GM21737 (cell line): ENCODE measurements around the gene FAM170B.
A peak's percentile ranks its signal among the peaks of the same experiment; 100 is the strongest.

Experiments used
- ATAC-seq: cut with Tn5 transposase; IDR thresholded peaks from one replicate; pipeline ENCODE4 v1.9.1; 2021; ENCODE audit warnings: mild to moderate bottlenecking, moderate library complexity; ENCODE audit not compliant: unreplicated experiment

The FAM170B gene

DNA sequence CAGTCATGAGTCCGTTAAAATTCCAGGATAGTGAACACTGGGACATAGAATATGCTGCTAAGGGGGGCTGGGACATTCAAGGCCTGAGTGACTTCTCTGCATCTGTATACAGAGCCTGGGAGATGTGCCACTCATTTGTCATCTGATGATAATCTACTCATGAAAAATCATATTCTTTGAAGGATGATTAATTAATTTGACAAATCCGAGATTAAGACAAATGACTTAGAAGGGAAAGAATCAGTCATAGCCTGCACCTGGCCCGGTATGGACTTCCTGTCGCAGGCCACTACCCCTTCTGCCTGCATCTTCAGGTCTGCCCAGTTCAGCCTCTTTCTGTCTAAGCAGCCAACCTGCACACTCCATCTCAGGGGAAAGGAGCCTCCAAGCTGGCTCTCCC is 18.8 kb upstream of the FAM170B start:
- no peak for ATAC-seq

DNA sequence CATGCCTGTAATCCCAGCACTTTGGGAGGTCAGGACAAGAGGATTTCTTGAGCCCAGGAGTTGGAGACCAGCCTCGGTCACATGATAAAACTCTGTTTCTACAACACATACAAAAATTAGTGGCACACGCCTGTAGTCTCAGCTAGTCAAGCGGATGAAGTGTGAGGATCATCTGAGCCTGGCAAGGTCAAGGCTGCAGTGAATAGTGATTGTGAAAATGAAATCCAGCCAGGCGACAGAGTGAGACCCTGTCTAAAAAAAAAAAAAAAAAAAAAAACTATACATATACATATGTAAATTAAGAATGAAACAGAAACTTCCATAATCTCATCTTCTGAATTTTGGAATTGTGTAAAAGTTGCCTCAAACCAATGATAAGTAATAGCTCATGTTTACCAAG is 18.2 kb upstream of the FAM170B start:
- ATAC-seq, result no peak

DNA sequence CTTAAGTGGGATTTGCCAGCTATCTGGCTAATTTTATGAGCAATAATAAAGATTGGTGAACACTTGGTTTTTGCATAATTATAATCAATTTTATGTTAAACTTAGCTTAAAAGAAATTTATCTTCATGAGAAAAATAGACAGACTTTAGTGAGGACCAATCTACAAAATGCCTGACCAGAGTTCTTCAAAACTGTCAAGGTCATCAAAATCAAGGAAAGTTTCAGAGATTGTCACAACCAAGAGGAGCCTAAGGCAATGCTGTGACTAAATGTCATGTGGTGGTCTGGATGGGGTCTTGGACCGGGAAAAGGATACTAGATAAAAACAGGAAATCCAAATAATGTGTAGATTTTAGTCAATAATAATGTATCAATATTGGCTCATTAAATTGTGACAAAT is 17.7 kb upstream of the FAM170B start:
- no peak for ATAC-seq

DNA sequence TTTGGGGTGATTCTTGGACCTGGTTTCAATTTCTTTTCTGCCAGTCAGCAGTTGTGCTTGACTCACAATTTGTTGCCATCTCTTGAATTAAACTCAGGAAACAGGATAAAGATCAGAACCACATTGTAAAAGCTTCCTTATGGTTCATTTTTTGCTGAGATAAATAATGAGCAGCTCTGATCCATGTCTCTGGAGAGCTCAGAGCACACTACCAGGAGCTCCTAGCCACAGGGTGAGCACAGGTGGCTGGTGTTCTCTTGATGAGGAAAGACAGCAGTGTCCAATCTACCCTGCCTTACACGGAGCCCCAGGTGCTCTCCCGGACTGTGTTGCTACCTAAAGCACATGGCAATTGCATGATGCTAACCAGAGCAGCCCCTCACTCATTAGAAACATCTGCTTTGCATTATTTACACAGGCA is 17.2 kb upstream of the FAM170B start:
- ATAC-seq, result no peak

DNA sequence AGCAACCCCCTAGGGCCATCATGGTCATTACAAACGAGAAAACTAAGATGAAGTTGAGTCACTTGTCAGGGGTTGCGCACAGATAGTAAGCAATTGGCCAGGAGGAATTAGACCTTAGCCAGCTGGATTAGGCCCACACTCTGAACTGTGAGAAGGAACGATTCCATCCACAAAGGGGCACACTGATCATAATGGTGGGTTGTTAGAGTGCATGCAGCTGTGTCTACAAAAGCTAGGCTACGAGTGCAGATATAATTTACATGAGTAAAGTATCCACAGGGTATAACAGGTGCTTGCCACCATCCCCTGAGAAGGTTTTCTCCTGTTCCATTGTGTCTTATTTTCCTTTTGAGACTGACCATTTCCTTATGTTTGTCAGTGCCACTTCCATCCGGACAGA is 16.6 kb upstream of the FAM170B start:
- no peak for ATAC-seq

DNA sequence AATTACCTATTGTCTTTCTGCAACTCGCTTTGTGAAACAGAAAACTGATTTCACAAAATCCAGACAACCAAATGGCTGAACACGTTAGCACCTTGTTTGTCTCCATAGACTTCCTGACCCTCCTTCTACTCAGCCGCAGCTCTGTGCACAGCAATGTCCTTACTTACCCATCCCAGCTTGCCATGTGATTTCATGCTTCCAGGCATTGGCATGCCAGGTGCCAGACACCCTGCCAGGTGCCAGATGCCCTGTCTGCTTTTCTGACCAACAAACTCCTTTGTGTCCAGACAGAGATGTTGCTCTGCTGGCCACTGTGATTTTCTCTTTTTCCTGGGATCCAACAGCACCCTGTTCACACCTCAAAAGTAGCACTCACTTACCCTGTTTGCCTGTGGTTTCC is 16.1 kb upstream of the FAM170B start:
- ATAC-seq, result no peak

DNA sequence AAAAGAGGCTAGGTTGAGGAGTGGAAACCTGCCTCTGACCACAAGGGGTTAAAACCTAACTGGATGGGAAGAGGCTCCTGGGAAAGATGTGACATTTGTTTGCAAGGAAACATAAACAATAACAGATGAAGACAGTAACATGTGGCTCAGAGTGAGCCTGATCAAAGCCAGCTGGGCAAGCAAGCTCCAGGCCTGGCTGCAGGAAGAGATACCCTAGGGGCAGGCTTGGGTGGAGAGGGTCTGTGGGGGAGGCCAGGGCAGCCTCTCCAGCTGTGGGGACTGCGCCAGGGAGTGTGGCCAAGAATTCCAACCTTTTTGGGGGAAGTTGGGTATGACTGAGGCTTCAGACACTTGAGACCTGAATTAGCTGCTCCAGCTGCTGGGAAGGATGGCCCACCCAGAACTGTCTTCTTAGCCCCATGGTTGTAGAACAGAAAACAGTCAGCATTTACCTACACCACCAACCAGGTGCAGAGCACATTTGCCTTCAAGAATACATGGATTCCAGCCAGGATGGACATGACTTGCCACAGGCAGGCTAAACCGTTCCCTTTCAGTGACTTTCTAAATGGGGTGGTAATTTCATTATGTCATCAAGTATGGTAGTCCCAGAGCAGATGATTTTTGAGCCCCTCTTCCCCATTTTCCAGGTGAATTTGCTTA is 10.4 kb upstream of the FAM170B start:
- no peak for ATAC-seq

DNA sequence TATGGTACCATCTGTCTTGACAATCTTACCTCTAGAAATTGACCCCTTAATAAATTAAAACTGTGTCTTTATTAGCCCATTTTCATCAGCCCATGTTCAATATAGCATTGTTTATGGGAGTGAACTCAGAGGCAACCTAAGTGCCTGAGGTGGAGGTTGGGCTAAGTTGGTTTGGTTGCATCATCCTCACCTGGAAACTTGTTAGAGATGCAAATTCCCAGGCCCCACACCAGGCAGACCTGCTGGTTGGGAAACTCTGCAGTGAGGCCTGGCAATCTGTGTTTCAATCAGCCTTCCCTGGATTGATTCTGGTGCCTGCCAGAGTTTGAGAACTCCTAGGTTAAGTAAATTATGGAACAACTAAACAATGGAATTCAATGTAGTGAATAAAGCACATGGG is 9.4 kb upstream of the FAM170B start:
- ATAC-seq, result no peak

DNA sequence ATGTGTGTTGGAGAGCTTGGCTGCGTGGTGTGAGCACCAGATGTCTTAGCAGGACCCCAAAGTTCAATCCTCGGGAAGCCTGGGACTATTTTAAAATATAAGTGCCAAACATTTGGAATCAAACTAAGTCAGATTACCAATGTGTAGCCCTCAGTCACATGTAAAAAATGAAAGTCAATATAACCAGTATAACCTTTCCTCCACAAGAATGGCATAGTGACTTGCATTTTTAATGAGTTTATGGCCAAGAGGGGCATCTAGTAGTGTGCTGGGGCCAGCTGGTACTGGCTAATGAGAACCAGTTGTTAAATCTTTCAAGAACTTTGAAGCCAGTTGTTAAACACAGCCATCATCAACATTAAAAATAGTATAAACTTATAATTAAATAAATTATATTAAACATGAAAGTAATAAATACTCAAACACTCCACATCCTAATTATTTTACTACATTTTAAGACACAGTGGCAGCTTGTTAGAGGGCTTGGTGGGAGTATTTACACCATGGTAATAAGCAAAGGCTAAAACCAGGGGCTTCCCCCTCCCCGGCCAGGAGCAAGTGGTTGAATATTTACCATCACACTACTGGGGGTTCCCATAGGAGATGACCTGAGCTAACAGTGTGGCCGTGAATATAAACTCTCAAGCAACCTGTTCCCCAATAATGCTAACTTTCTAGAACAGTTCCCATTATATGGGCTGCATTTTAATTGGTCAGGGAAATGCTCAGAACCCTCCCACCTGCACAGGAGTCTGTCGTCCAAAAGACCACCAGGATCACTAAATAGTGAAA is 7.9 kb upstream of the FAM170B start:
- peak; percentile 73 for ATAC-seq

DNA sequence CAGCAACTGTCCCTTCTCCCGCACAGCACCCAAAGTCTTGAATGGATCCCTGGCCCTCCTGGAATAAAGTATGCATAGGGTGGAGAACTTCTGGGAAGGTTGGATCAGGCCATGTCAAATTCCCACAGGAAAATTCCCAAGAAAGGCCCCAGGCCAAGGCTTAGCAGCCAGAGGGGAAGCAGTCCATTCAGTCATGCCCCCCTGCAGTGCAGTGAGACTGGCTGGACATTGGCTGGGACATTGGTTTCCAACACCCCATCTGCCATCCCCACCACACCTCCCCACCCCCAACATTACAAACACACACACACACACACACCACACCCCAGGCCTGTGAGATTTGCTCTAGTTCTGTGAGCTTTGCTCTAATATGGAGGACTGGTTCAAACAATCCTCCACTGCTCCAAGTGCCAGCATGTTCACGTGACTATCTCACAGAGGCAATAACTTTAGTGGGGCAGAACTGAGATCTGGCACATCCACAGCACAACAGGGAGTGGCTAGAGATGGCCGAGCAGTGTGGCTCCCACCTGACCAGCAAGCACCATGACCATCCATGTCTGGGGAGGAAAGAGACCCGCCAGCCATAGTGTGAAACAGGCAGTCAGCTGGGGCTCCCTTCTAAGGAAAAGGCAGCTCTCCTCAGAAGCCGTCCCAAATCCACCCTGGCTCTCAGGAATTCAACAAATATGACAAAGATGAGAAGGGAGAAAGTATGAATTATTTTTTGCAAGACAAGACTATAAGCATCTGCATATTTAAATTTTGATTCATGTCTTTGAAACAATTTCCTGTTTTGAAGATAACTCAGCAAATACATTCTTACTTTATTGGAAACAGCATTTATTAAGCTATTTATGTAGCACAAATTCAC is 6.7 kb upstream of the FAM170B start:
- ATAC-seq, result no peak

DNA sequence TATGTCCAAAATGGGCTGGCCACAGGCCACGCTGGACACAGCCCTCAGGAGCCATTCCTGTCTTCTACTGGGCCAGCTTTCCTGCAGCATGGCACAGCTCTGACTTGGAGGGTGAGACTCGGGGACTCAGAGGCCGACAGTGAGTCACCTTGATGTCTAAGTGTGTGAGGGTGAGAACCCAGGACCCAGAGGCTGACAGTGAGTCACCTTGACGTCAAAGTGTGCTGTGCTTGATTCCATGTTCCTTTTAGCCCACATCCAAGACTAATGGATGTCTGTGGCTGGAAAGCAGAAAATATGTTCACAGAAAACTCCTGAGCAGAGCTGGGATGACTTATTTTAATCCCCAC is 6.0 kb upstream of the FAM170B start:
- no peak for ATAC-seq

DNA sequence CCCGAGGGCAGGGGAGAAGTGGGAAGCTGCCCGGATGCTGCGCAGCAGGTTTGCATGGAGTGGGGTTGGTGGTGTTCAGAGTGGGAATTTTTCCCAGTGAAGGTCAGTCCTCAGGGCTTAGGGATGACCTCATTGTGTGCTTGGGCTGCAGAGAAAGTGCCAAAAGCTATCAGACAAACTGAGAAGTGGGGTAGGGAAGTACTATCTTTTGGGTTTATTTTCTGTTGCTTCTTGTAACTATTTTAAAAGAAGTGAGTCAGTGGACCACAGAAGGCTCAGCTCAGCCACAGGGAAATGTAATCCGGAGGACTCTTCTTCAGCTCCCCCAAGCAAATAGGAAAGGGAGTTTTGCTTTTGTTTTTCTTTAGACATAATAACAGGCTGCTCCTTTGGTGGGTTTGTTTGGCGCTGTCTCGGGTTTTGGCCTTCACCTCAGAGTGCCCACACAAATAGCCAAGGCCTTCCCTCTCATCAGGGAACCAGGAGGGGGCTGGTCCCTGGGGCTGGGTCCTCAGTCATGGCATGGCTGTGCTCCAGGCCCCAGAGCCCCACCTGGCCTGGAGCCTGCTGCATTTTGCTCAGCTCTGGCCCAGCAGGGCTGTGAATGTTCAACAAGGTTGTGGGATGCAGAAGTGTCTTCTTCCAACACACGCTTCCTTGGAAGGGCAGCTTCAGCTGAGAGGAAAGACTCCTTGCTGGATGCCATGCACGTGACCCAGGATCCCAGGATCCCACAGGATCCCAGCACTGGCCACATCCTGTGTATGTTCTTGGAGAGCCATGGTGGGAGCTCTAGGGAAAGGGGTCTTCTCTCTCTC is 5.4 kb upstream of the FAM170B start:
- no peak for ATAC-seq

DNA sequence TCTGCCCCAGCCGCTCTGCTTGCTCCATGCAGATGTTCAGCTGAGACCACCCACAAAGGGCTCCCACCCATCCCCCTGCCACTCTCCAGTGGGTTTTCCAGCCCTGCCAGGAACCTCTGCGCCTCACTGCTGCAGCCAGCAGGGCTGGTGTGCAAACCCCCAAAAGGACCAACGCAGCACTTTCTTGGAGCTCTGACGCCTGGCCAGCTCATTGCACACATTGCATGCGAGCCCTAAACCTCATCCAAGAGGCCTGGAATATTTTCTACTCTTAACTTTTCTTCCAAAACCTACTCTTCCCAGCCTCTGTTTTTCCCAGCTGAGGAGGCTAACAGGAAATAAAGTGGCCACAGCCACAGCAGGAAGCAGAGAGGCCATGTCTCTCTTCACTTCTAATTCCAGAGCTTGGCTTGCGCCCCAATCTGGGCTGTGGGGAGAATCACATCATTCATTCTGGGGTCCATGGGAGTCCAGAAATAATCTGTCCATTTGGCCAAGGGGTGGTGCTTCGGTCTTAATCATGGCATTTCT is 4.6 kb upstream of the FAM170B start:
- ATAC-seq, result no peak

DNA sequence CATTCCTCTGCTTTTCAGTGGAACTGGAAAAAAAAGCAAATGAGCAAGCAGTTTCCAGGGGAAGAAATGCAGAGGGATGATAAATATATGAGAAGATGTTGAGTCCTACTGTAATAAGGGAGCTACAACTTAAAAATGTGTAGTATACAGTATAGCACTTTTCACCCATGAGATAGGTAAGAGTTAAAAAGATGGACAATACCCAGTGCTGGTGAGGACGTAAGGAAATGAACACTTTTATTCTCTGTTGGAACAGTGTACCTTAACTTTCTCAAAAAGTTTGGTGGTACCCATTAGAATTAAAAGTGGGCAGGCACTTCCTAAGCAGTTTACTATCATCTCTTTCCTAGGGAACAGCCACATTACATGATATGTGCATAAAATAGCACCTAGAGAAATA is 2.7 kb upstream of the FAM170B start:
- no peak for ATAC-seq

DNA sequence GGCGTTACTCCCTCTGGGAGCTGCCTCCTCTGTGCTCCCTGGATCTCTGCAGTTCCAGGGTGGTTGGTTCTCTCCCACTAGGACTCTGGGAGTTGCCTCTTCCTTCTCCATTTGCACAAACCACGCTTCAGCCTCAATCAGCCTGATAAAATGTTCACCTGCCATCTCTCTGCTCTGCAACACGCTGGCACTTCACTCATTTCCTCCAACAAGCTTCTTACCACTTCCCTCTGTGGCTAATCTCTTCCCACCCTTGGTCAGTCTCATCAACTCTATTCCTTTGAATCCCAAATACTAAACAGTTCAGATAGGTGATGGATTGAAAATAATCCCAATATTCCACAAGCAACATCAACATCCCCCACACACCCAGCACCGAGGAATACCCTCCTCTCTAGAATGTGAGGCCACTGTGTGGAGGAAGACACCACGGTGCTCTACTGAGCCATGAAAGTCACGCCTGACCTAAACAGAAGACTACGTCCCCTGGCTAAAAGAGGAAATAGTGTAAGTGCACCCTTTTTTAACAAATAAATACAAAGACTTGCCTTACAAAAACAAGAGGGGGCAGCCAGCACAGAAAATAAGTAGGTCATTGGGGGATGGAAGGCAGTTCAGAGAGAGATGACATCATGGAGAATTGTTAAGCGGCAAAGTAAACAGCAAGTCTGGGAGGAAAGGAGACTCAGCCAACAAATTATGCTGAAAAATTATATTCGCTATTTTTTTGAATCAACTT is 1.9 kb upstream of the FAM170B start:
- peak; percentile 63 for ATAC-seq

DNA sequence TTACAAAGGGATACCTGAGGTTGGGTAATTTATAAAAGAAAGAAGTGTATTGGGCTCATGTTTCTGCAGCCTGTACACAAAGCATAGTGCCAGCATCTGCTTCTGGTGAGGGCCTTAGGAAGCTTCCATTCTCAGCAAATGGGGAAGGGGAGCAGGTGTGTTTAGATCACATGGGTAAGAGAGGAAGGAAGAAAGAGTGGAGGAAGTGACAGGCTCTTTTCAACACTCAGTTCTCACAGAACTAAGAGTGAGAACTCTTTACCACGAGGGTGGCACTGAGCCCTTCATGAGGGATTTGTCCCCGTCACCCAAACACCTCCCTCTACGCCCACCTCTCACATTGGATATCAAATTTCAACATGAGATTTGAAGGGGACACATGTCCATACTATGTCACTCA is 506 bp upstream of the FAM170B start:
- no peak for ATAC-seq

DNA sequence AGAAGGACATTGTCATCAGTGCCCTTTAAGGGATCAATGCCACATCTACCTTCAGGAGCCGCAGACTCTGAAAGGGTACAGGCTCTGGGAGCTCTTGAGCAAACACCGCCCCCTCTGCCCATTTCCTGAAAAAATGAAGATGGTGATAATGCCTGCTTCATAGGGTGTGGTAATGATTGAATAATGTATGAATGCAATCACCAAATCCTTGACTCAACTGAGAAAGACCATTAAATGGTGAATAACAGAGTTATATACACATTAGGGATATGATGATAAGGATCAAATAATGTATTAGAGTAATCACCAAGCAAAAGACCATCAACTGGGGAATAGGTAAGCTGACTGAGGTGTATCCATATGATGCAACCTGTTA is 1.5 kb downstream of the FAM170B start:
- ATAC-seq, result no peak

DNA sequence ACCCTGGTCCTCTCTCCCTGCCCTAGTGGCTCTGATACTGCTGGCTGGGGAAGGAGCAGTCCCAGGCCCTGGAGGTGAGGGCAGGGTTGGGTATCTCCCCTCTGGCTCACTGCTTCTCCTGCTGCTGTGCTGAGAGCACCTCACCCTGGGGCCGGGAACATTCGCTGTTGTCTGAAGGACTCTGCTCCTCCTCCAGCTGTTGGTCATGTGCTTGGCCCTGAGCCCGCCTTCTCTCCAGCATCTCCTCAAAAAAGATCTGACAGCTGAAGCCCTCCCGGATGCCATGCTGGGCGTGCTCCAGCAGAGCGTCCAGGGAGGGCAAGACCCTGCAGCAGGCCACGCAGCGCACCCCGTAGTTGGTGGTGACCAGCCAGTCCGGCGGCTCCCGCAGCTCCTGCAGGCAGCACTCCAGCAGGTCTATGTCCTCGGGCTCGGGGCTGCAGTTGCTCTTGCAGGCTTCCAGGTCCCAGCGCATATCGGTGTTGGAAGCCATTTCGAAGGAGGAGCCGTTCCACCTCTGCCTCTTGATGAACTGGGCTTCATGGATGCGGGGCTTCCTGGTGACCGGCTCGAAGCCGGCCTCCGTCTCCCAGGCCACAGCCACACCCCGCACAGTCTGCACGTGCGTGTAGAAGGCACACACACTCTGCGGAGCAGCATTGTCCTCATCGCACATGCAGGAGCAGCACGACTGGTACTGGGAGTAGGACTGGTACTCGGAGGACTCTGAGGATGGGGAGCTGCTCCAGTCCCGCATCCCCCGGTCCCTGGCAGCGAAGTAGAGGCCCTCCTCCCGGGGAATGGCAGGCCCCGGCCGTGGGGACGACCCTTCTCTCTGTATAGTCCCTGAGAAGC is 2.1 kb downstream of the FAM170B start:
- ATAC-seq, result no peak

DNA sequence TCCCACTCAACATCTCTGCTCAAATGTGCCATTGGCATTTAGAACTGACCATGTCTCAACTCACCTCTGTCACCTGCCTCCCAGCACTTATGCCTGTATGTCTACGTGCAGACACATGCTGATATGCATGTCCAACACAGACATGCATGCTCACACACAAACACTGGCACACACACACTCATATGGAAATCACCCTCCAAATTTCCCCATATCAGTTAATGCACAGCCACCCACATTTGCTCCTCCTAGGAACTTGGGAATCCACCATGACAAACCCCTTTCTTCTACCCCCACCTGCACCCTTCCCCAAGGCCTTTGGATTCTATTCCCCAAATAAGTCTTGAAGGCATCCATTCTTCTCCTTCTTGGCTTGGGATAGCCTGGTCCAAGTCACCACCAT is 4.4 kb downstream of the FAM170B start:
- no peak for ATAC-seq
